ENCODE results near the gene UPK1B. TPM values are rescaled to one million over a fixed set of nuclear protein-coding genes. Genes with fewer than 3 reads are reported as not detected.

The UPK1B gene
- total RNA-seq, 1 experiment from 2014 or later = 1.0 TPM

DNA sequence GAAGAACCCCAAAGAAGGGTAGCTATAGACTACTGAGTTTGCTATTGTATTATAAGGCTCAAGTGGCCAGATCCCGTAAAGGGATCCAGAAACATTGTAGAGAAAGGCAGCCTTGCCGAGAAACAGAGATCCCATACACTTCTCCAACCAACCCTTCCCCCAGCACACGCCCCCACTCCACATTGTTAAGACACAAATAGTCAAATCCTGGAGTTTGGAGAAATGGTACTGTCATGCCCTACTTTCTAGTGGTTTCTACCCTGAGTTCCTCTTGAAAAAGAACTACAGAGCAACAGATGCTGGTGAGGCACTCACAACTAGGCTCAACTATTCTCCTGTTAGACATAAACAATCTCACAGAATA is 34.1 kb downstream of the UPK1B start:
- H3K27me3 Mint-ChIP-seq (ENCODE audit: low read depth) = no peaks in the 10 kb centered on the region; the same call in 1 of the 2 replicates
- no CpG with 5 or more reads among the region's 3 CpGs for WGBS (ENCODE audit: extremely low coverage, insufficient read length, low lambda C conversion rate)
- no peak overlapping the region for H2BK15ac ChIP-seq (ENCODE audit: low read depth, low read length)

More for the DNA sequence above, 34.1 kb downstream of the UPK1B start:
- Histone ChIP-seq H3K23me2 (ENCODE audit: insufficient read length, low read depth, low read length, poor library complexity, severe bottlenecking) (no peaks in the 10 kb centered on the region), H3K23ac (ENCODE audit: insufficient read length, low read depth, low read length) (no peak overlapping the region), H3K9ac (ENCODE audit: extremely low read depth, insufficient read length, low read length) (no peak overlapping the region), H3K9me3 (ENCODE audit: control insufficient read depth, low read depth, low read length) (no peaks in the 10 kb centered on the region), H3K27me3 (ENCODE audit: insufficient read depth, low read length) (no peaks in the 10 kb centered on the region), H3K56ac (ENCODE audit: insufficient read length, low read depth, low read length) (no peak overlapping the region), H3K79me2 (ENCODE audit: insufficient read depth, low read length) (no peaks in the 10 kb centered on the region), H3K4ac (ENCODE audit: low read depth, low read length) (no peak overlapping the region), H3K4me1 (ENCODE audit: insufficient read depth, low read length) (no peaks in the 10 kb centered on the region), H4K20me1 (ENCODE audit: control insufficient read depth, insufficient read depth, insufficient read length) (no peaks in the 10 kb centered on the region), H2BK120ac (ENCODE audit: low read depth, low read length, poor library complexity, severe bottlenecking) (no peak overlapping the region), H2BK12ac (ENCODE audit: insufficient read length, low read depth, low read length) (no peak overlapping the region), H4K5ac (ENCODE audit: insufficient read length, low read depth, low read length) (no peak overlapping the region), H2AK5ac (ENCODE audit: insufficient read length, low read length) (no peak overlapping the region), H2BK20ac (ENCODE audit: low read depth, low read length, poor library complexity, severe bottlenecking) (no peak overlapping the region), H4K91ac (ENCODE audit: insufficient read length, low read depth, low read length) (no peak overlapping the region), H3K18ac (ENCODE audit: insufficient read length, low read depth, low read length) (no peak overlapping the region), H3K27ac (ENCODE audit: insufficient read length, low read depth, low read length) (no peak overlapping the region), H3K14ac (ENCODE audit: insufficient read depth, low read length) (no peak overlapping the region), H4K8ac (replicated peaks; ENCODE audit: insufficient read length, low read depth, low read length) (no peak overlapping the region), H2BK5ac (ENCODE audit: insufficient read length, low read length) (no peak overlapping the region), H3K4me2 (ENCODE audit: insufficient read depth, insufficient read length, low read length) (no peak overlapping the region), H2AFZ (ENCODE audit: low read length) (no peak overlapping the region), H3T11ph (ENCODE audit: low read length) (no peak overlapping the region), H3K79me1 (ENCODE audit: insufficient read depth, low read depth, low read length, poor library complexity, severe bottlenecking) (no peaks in the 10 kb centered on the region)
- TF ChIP-seq, protein P1, sequence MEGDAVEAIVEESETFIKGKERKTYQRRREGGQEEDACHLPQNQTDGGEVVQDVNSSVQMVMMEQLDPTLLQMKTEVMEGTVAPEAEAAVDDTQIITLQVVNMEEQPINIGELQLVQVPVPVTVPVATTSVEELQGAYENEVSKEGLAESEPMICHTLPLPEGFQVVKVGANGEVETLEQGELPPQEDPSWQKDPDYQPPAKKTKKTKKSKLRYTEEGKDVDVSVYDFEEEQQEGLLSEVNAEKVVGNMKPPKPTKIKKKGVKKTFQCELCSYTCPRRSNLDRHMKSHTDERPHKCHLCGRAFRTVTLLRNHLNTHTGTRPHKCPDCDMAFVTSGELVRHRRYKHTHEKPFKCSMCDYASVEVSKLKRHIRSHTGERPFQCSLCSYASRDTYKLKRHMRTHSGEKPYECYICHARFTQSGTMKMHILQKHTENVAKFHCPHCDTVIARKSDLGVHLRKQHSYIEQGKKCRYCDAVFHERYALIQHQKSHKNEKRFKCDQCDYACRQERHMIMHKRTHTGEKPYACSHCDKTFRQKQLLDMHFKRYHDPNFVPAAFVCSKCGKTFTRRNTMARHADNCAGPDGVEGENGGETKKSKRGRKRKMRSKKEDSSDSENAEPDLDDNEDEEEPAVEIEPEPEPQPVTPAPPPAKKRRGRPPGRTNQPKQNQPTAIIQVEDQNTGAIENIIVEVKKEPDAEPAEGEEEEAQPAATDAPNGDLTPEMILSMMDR (conservative IDR thresholded peaks at IDR 0.05) = no peak
- peaks cover 8 to 11% of the 10 kb centered on the region in 2 experiments; a peak in 2 of 4 replicates for H3K4me1 Mint-ChIP-seq
- H3K36me3 Mint-ChIP-seq (ENCODE audit: insufficient read depth in 1 of 3, low read depth in 3 of 3) = peaks cover 4 to 33% (median 18%) of the 10 kb centered on the region in 3 experiments
- no peak for DNase-seq
- H3K27ac Mint-ChIP-seq = peak overlapping the region in 1 of 3 experiments; percentile 72; a peak in 2 of 7 replicates
- no peaks in the 10 kb centered on the region; a peak in 2 of 5 replicates for H3K9me3 Mint-ChIP-seq
- H3K4me3 Mint-ChIP-seq = no peak overlapping the region
